Lung microvascular endothelial cell (primary cell): Measurements from ENCODE around the gene SETBP1. TPM values are rescaled to one million over a fixed set of nuclear protein-coding genes. Genes with fewer than 3 reads are reported as not detected.

Source experiments
- DNase-seq, 2 donors: peaks; one replicate each; pipeline versions ENCODE4 v3.0.0 to v3.0.0-alpha.2; 2010; ENCODE audit warnings: low read depth in 2 of 2
- total RNA-seq: library from RNA; depleted of rRNA; stranded (reverse); fragments of >200 nt; gene quantifications from 2 replicates; pipeline ENCODE4 v1.2.1, GENCODE V29; 2014

Gene SETBP1
- total RNA-seq: 1.1 and 1.6 TPM in 2 replicates

- DNase-seq: peak; percentile 51 to 53
These were observed at the start of gene SETBP1 for GRCh38 chr18:44680273-44681075. Gene SETBP1, plus strand, starts transcription at chr18:44680888. Its CDS starts 20,459 bp downstream, at chr18:44701347.

GRCh38 chr18:44632469-44633145 is 48.1 kb upstream of the SETBP1 start:
- no peak for DNase-seq

GRCh38 chr18:44635546-44635945 is 45.1 kb upstream of the SETBP1 start:
- DNase-seq: no peak

- DNase-seq: no peak
These were observed 44.4 kb upstream of the SETBP1 start for GRCh38 chr18:44636241-44636640.

GRCh38 chr18:44637210-44638033 is 43.3 kb upstream of the SETBP1 start:
- DNase-seq: peak; percentile 8 to 20

- DNase-seq: no peak
These were observed 42.6 kb upstream of the SETBP1 start for GRCh38 chr18:44638034-44638540.

GRCh38 chr18:44638811-44639210 is 41.9 kb upstream of the SETBP1 start:
- DNase-seq: no peak

- no peak for DNase-seq
These were observed 37.7 kb upstream of the SETBP1 start for GRCh38 chr18:44643004-44643403.

GRCh38 chr18:44651478-44651877 is 29.2 kb upstream of the SETBP1 start:
- DNase-seq: no peak

GRCh38 chr18:44651918-44652572 is 28.6 kb upstream of the SETBP1 start:
- DNase-seq: no peak

- DNase-seq: no peak
These were observed 28.0 kb upstream of the SETBP1 start for GRCh38 chr18:44652722-44653121.

GRCh38 chr18:44654573-44654972 is 26.1 kb upstream of the SETBP1 start:
- DNase-seq: peak; percentile 3 to 82

- no peak for DNase-seq
These were observed 25.3 kb upstream of the SETBP1 start for GRCh38 chr18:44655435-44655834.

- DNase-seq: no peak
These were observed 20.9 kb upstream of the SETBP1 start for GRCh38 chr18:44659771-44660170.

- DNase-seq: no peak
These were observed 12.3 kb upstream of the SETBP1 start for GRCh38 chr18:44668270-44668975.

- DNase-seq: no peak
These were observed 8.8 kb upstream of the SETBP1 start for GRCh38 chr18:44671914-44672313.

- no peak for DNase-seq
These were observed 8.2 kb upstream of the SETBP1 start for GRCh38 chr18:44672506-44672905.

- no peak for DNase-seq
These were observed 7.3 kb upstream of the SETBP1 start for GRCh38 chr18:44673256-44673880.

GRCh38 chr18:44677933-44678332 is 2.8 kb upstream of the SETBP1 start:
- no peak for DNase-seq

GRCh38 chr18:44678725-44679055 is 2.0 kb upstream of the SETBP1 start:
- DNase-seq: no peak
